Measurements from ENCODE around the gene TP73. TPM values are rescaled to one million over a fixed set of nuclear protein-coding genes. Genes with fewer than 3 reads are reported as not detected.

TP73 gene
- total and polyA plus RNA-seq, 12 donors, result 0.03 to 0.58 (median 0.15) TPM; not detected in 7

- no peak for TF ChIP-seq CTCF (IDR thresholded peaks at IDR 0.05)
- Histone ChIP-seq H3K27ac (no peak overlapping the region), H3K9me3 (no peaks in the 10 kb centered on the region), H3K4me1 (peaks cover 0 to 13% (median 0%) of the 10 kb centered on the region in 9 donors), H3K36me3 (no peaks in the 10 kb centered on the region), H3K27me3 (peaks cover 0 to 74% (median 50%) of the 10 kb centered on the region in 7 donors), H3K4me3 (no peak overlapping the region)
- intact Hi-C loops (cut with DNase I), result no loop called here
- ATAC-seq (no peak), DNase-seq (no peak)
- 84 to 87% methylated on average over 26 of the region's 26 CpGs for WGBS, 2 donors
Observed at GRCh38 chr1:3706651-3707297, 54.5 kb downstream of the TP73 start.

GRCh38 chr1:3707298-3707938 is 55.1 kb downstream of the TP73 start:
- no peaks in the 10 kb centered on the region for H3K9me3 ChIP-seq
- intact Hi-C loops (cut with DNase I), result no loop called here
- 22 to 34% methylated on average over 33 to 35 of the region's 35 CpGs for WGBS, 2 donors
- ATAC-seq (no peak), DNase-seq (no peak)
- H3K4me3 ChIP-seq, result no peak overlapping the region
- H3K4me1 ChIP-seq, result peaks cover 0 to 13% (median 0%) of the 10 kb centered on the region in 9 donors
- H3K36me3 ChIP-seq, result no peaks in the 10 kb centered on the region
- peaks cover 0 to 72% (median 50%) of the 10 kb centered on the region in 7 donors for H3K27me3 ChIP-seq
- no peak for TF ChIP-seq CTCF (IDR thresholded peaks at IDR 0.05)
- H3K27ac ChIP-seq, result no peak overlapping the region

GRCh38 chr1:3707939-3708328 is 55.6 kb downstream of the TP73 start:
- TF ChIP-seq CTCF (IDR thresholded peaks at IDR 0.05), result no peak
- no peak for ATAC-seq
- H3K27me3 ChIP-seq, result peaks cover 0 to 68% (median 50%) of the 10 kb centered on the region in 7 donors
- no peak for DNase-seq
- 65 to 71% methylated on average over 11 of the region's 11 CpGs for WGBS, 2 donors
- peaks cover 0 to 14% (median 2%) of the 10 kb centered on the region in 9 donors for H3K4me1 ChIP-seq
- no peak overlapping the region for H3K27ac ChIP-seq
- no peak overlapping the region for H3K4me3 ChIP-seq
- no peaks in the 10 kb centered on the region for H3K9me3 ChIP-seq
- no peaks in the 10 kb centered on the region for H3K36me3 ChIP-seq
- intact Hi-C loops (cut with DNase I), result no loop called here

GRCh38 chr1:3708791-3709190 is 56.5 kb downstream of the TP73 start:
- TF ChIP-seq CTCF (IDR thresholded peaks at IDR 0.05), result no peak
- Histone ChIP-seq H3K27me3 (peaks cover 0 to 62% (median 47%) of the 10 kb centered on the region in 7 donors), H3K4me3 (no peak overlapping the region), H3K27ac (no peak overlapping the region), H3K36me3 (no peaks in the 10 kb centered on the region), H3K4me1 (peaks cover 0 to 14% (median 7%) of the 10 kb centered on the region in 9 donors), H3K9me3 (no peaks in the 10 kb centered on the region)
- ATAC-seq (no peak), DNase-seq (no peak)
- intact Hi-C loops (cut with DNase I), result no loop called here
- 16 to 28% methylated on average over 14 to 19 of the region's 19 CpGs for WGBS, 2 donors

Data from heart right ventricle (tissue), 16 donors.